RPMI8226 (cell line): ENCODE data around the gene CDH13.
A peak's percentile ranks its signal among the peaks of the same experiment; 100 is the strongest.

ENCODE experiments used
- DNase-seq: peaks from one replicate; pipeline ENCODE4 v3.0.0-alpha.2; 2015

Gene CDH13

GRCh38 chr16:83070416-83071209 is 443.8 kb downstream of the CDH13 start:
- DNase-seq = no peak

DNA sequence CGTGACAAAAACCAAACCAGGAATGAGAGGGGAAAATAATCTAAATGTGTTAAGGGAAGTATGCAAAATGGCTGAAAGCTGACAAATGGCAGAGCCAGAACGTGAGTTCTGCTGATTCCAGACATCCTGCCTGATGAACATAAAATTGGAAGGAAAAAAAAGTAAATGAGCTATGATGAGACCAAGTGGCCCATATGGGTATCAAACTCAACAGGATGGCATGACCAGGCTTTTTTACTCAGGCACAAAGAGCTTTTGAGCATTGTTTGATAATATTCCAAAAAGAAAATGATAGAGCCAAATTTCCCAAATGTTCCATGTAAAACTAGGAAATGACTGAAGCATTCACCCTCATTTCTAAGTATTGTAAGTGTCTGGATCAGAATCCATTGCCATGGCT is 449.2 kb downstream of the CDH13 start:
- no peak for DNase-seq

DNA sequence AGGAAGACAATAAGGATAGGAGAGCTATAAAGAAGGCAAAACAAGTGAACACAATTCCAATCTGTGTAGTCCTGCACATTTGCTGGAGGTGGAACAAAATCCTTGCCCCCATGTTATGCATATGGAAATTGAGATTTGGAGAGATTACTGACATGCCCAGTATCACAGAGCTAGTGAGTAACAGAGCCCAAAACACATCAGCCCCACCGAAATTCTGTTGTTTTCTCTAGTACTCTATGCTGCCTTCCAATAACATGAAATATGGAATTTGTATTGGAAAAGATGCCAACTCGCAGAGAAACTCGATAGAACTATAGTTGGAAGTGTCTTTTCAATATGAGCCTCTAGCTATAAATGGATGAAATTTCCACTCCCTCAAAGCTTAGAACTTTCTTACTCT is 456.6 kb downstream of the CDH13 start:
- DNase-seq = no peak

GRCh38 chr16:83085660-83086059 is 458.9 kb downstream of the CDH13 start:
- DNase-seq = no peak

DNA sequence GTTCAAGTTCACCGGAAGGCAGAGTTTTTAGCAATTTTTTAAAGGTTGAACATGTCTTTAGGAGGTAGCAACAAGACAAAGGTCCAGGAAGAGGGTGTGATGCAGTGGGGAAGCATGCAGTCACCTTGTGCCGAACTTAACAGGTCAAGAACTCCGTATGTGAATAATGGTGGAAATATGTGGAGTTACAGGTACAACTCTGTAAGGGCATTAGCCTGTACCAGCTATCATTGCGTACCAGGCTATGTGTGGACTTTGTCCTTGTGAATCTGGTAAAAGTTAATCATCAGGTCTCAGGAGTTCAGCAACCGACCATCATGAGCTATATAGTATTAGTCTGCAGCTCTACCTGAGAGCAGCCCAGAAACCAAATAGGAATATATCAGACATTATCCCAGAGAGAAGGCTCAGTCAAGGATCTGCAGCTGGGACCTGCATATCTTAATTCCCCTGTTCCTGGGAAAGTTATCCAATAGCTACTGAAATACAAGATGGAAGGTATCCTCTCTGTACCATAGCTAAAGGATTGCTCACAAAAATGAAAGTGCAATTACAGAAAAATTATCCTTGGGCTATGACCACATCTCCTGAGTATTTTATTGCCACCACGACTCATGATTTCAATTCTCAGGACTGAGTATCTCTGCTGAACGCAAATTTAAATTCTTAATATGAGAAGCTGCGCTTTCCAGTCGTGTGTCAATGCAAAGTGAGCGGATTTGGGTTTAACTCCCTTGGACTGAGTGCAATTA is 469.3 kb downstream of the CDH13 start:
- DNase-seq = no peak

GRCh38 chr16:83098536-83098935 is 471.8 kb downstream of the CDH13 start:
- no peak for DNase-seq

DNA sequence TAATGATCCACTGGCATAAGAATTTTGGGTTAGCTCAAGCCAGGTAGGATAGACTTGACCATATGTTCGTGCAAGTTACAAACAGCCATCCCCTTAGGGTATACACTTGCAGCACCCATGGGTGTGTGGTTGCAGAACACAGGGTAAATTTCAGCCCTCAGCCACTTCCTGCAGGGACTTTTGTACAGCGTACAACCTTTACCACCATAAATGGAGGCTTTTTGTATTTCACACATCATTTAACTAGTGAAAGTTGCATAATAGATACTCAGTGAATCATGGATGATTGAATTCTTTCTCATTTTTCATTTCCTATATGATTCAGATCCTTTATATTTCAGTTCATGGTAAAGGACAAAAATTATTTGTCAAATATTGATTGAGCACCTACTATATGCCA is 473.9 kb downstream of the CDH13 start:
- DNase-seq = no peak

GRCh38 chr16:83102336-83102735 is 475.6 kb downstream of the CDH13 start:
- DNase-seq = no peak

DNA sequence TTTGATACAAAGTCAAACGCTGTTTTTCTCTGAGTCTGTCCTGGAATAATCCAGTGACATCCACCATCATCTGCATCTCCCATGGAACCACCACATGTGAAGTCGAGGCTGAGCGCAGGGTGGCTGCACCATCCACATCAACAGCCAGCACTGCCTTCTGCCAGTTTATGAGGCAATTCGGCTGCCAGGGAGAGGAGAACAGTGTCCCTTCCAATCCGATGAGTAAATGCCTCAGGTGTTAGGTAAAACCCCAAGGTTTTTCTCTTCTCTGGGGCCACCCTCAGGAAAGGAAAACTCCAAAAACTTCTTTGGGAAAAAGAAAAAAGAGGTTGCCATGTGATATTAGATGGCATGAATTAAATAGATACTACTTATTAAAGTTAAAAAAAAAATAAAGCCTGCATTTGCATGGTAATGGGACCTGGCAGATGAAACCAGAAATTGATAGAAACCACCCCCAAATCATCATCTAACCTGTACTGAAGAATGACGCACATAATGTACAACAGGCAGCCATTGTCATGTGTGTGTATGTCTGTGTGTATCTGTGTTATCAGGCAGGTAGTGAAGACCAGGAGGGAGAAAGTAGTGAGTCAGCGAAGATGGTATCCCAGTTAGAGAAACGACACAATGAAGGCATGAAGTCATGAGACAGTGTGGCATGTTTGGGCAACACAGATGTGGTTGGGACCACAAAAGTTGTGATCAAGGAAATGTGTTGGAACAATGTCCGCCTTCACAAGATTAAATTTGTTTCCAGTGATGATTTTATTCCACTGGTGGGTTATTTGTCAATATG is 478.7 kb downstream of the CDH13 start:
- no peak for DNase-seq

GRCh38 chr16:83109490-83110125 is 482.8 kb downstream of the CDH13 start:
- DNase-seq = no peak

DNA sequence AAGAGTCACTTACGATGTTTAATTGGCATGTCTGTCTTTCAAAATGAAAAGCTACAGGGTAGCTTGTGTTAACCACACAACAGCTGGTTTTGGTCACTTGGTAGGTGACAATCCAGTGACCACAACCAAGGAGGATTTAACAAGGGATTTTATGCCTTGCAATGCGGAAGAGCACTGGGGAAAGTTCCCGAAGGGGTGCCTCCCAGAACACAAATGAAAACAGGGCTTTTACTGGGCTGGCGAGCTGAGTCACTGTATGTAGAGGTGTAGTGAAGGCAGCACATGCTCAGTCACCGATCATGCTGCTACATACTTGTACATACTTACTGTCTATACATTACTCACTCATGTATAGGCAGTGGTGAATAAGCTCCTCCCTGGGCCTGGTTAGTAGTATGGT is 483.5 kb downstream of the CDH13 start:
- no peak for DNase-seq

DNA sequence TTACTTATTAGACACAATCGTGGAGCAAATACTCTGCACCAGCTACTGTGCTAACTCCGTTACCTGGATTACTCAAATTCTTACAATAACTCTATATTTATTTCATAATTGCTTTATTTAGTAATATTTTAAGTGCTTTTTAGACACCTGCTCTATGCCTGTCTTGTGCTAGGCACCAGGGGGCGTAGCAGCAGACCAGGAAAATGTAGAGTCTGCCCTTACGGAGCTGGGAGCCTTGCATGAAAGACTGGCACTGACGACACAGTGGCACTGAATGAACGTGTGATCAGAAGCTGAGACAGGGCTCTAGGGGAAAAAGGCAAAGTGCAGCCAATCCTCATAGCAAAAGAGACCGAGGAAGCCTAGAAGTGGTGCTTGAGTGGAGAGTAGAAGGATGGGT is 486.5 kb downstream of the CDH13 start:
- DNase-seq = peak; percentile 4

DNA sequence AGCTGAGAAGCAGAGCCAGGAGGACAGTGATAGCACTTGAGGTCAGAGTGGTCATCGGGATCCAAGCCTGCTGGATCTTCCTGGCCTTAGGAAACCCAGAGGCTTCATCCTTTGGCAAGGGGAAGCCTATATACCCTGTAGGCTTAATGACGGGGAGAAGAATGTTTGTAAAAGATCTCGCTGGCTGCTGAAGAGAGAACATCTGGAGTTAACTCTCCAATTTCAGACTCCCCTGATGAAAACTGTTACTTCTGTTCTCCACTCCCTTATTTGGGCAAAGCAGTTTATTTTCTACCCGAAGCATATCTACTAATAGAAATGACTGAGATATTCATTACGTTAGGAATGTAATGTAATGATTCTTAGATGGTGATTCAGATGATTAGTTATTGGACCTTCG is 487.0 kb downstream of the CDH13 start:
- DNase-seq = no peak

DNA sequence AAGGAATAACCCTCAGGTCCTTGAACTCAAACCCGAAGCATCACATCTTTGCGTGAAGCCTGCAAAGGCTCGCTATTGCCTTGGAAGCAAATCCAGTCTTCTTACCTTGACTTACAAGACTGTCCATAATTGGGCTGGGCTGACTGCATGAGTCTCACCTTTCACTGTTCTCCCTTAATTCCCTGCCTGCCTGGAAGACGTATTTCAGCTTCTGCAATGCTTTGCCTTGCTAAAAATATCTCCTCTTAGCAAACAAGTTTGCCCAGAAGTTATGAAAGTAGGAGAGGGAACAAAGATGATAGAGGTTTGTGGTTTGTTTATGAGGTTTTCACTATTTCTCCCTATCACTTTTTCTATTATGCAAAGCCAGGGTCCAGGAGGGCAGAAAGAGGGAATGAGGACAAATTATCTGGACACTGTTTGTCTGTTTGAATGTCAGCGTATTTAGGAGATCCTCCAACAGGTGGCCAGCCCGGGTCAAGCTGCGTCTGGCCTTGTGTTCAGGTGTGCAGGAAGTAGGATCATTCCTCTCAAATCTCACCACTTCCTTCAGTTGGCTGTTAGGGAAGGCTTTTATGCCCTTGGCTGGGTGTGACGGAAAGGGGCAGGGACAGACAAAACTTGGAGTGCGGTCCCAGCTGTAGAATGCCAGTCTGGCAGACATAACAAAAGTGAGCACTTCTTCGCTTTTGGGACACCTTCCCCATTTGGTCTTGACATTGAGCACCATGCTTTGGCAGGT is 488.9 kb downstream of the CDH13 start:
- DNase-seq = no peak

DNA sequence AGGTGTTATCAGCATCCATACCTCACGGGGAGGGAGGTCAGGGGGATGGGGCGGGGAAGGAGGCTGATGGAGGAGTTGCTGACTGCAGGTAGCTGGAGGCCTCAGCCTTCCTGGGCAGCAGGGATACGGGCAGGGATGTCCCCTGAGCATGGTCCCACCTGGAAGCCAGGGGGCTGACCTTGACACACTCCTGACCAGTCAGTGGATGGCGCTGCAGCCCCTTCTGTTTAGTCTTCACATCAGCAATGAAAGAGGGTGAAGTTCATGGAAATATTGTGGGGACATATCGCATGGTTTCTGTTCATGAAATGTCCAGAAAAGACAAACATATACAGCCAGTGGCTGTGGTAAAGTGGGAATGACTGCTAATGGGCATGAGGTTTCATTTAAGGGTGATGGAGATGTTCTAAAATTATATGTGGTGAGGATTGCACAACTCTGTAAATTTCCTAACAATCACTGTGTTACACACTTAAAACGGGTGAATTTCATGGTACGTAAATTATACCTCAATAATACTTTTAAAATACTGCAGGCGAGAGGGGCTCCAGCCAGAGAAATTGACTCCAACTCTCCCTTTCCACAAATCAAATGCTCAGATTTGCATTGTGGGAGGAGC is 489.6 kb downstream of the CDH13 start:
- no peak for DNase-seq

DNA sequence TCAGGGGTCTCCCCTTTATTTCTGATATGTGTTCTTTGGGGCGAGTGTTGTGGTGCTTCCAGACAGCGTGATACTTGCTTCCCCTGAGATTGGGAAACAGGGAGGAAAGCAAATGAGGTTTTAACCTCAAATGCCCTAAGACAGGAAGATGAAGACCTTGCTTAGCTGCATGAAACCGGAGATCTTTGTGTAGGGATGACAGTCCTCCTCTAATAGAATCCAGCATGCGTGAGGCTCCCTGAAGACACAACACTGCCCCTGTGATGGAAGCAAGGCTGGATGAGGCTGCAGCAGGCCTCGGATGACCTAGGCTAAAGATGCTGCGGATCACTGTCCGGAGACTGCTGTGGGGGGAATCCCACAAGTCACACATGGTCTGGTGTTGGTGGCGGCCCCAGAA is 491.0 kb downstream of the CDH13 start:
- DNase-seq = no peak

DNA sequence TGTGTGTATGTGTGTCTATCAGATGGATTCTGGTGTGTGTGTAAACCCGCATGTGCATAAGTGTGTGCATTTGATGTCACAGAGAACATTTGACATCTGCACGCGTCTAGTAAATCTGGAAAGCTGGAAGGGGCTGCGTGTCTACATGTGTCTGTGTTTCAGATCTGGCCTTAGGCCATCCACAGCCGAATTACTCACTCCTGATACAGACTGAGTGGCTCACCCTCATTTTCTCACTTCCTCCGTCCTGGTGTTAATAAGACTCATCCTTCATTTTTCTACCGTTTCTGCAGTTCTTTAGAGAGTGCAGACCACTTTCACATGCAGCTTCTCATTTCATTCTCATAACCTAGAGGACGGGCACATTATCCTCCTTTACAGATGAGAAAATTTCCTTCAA is 491.6 kb downstream of the CDH13 start:
- no peak for DNase-seq

GRCh38 chr16:83125999-83126568 is 499.3 kb downstream of the CDH13 start:
- DNase-seq = no peak

- no peak for DNase-seq
These were observed 501.3 kb downstream of the CDH13 start for GRCh38 chr16:83128041-83128440.

GRCh38 chr16:83130039-83130438 is 503.3 kb downstream of the CDH13 start:
- DNase-seq = no peak

DNA sequence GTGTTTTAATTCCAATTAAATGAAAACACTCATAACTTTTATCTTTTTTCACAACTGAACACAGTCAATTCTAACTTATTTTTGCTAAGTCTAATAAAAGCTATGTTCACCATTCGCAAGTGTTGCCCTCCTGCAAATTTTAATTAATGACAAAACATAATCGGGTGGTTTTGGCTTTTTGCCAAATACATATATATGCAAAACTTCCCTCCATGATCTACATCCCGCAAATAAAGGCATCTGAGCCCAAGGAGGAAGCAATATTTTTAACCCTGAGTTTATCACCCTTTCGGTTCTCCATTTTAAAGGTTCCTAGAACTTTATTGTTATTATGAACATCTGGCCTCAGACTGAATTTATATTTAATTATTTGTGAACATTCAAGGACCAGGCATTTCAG is 507.9 kb downstream of the CDH13 start:
- DNase-seq = no peak

GRCh38 chr16:83136419-83136818 is 509.6 kb downstream of the CDH13 start:
- no peak for DNase-seq
